K562 (cell line): ENCODE measurements around the gene MAP3K4. TPM values are rescaled to one million over a fixed set of nuclear protein-coding genes. Genes with fewer than 3 reads are reported as not detected.

Source experiments
- ATAC-seq: fragments of 200-7000 bp; cut with Tn5 transposase; 3 replicates; pipeline ENCODE4 v1.9.1; 2020; ENCODE audit warnings: moderate library complexity
- BruUV-seq: library from RNA; stranded (reverse); fragments of 400-500 nt; replicated peaks from 2 replicates; lab custom pipeline; 2021; lab: Mats Ljungman, UMichigan
- CTCF ChIA-PET: fragments of 300-600 bp; formaldehyde crosslinking; extraction: SDS; loops from one replicate; lab custom pipeline; 2021; ENCODE audit warnings: low intra/inter-chr PET ratio; lab: Yijun Ruan, JAX
- POLR2A ChIA-PET: fragments of 300-600, 350-650 bp; sonication (Branson Sonifier 250); formaldehyde crosslinking; extraction: SDS; loops from one replicate; lab custom pipeline; 2021; ENCODE audit warnings: antibody characterized with exemption, inconsistent platforms; lab: Yijun Ruan, JAX
- DNase-seq, 4 experiments: peaks; one replicate each; pipeline versions ENCODE4 v3.0.0 to v3.0.0-alpha.2; 2011 to 2018; ENCODE audit warnings: low spot score in 3 of 4, mixed read lengths in 3 of 4; ENCODE audit errors: extremely low read depth in 1 of 4
- FAIRE-seq: peaks from 2 replicates; lab custom pipeline; 2011; peaks lifted over from hg19 to GRCh38; lab: Jason Lieb, UNC
- H2AFZ ChIP-seq: 2 replicates; pipeline ENCODE4 v1.6.0; 2011; ENCODE audit warnings: low read depth, low read length, control low read depth, inconsistent platforms
- H3K27ac ChIP-seq: fragments of 200-600 bp; 3 replicates; pipeline ENCODE4 v1.8.0; 2011; ENCODE audit warnings: low read depth, mild to moderate bottlenecking, control low read depth, inconsistent platforms, low read length, moderate library complexity, mixed read lengths; ENCODE audit errors: extremely low read depth
- H3K27me3 ChIP-seq, 2 experiments: fragments of 300-600 bp in 1 of 2; 2 replicates in 1 of 2; 3 replicates in 1 of 2; pipeline versions ENCODE4 v1.6.0 to v1.8.0; 2011; ENCODE audit warnings: inconsistent platforms in 2 of 2, low read length in 2 of 2, mild to moderate bottlenecking in 1 of 2, mixed read lengths in 1 of 2, moderate library complexity in 1 of 2; ENCODE audit not compliant: control insufficient read depth in 2 of 2, insufficient read depth in 2 of 2
- H3K36me3 ChIP-seq: fragments of 300-600 bp; 3 replicates; pipeline ENCODE4 v1.8.0; 2011; ENCODE audit warnings: mild to moderate bottlenecking, low read length, inconsistent platforms; ENCODE audit not compliant: control insufficient read depth, insufficient read depth
- H3K4me1 ChIP-seq, 2 experiments: fragments of 200-600 bp in 1 of 2; replicated peaks in 1 of 2; 2 replicates in 1 of 2; 3 replicates in 1 of 2; pipeline versions ENCODE4 v1.5.1 to v1.8.0; 2011; ENCODE audit warnings: inconsistent platforms in 2 of 2, low read length in 2 of 2, mild to moderate bottlenecking in 1 of 2, mixed read lengths in 1 of 2, moderate library complexity in 1 of 2; ENCODE audit not compliant: control insufficient read depth in 2 of 2, insufficient read depth in 2 of 2
- H3K4me2 ChIP-seq: 2 replicates; pipeline ENCODE4 v1.6.1; 2011; ENCODE audit warnings: low read length, control low read depth, inconsistent platforms, mixed read lengths; ENCODE audit not compliant: insufficient read depth
- H3K4me3 ChIP-seq: fragments of 200-600 bp; sonication (generic), shearing (Covaris generic); 2 replicates; pipeline ENCODE4 v1.5.1; 2016; ENCODE audit warnings: control low read depth, inconsistent platforms
- H3K79me2 ChIP-seq: fragments of 200-600 bp; 3 replicates; pipeline ENCODE4 v1.8.0; 2011; ENCODE audit warnings: low read length, inconsistent platforms; ENCODE audit not compliant: control insufficient read depth, insufficient read depth
- H3K9ac ChIP-seq, 2 experiments: 2 replicates each; pipeline versions ENCODE4 v1.6.0 to v1.6.1; 2011; ENCODE audit warnings: low read depth in 2 of 2, low read length in 2 of 2, control low read depth in 1 of 2, inconsistent platforms in 1 of 2, mild to moderate bottlenecking in 1 of 2, mixed read lengths in 1 of 2; ENCODE audit not compliant: insufficient read depth in 1 of 2
- H3K9me1 ChIP-seq: one replicate; pipeline ENCODE4 v1.6.0; 2011; ENCODE audit warnings: inconsistent platforms, mild to moderate bottlenecking, low read length, moderate library complexity; ENCODE audit not compliant: control insufficient read depth, insufficient read depth
- H3K9me3 ChIP-seq: replicated peaks from 2 replicates; pipeline ENCODE4 v1.5.1; 2011; ENCODE audit warnings: low read depth, low read length, inconsistent platforms; ENCODE audit not compliant: control insufficient read depth, insufficient read depth
- H4K20me1 ChIP-seq: replicated peaks from 2 replicates; pipeline ENCODE4 v1.6.1; 2011; ENCODE audit warnings: low read length, inconsistent platforms, mixed read lengths; ENCODE audit not compliant: control insufficient read depth, insufficient read depth
- BCOR ChIP-seq: fragments of 450-650 bp; IDR thresholded peaks from 2 replicates; pipeline ENCODE4 v1.6.1; 2016
- HDAC2 ChIP-seq: fragments of 450-650 bp; IDR thresholded peaks from 2 replicates; pipeline ENCODE4 v1.6.1; 2016; ENCODE audit warnings: mild to moderate bottlenecking
- HDGF ChIP-seq: fragments of 450-650 bp; IDR thresholded peaks from 2 replicates; pipeline ENCODE4 v1.6.1; 2016
- KDM1A ChIP-seq, 2 experiments: fragments of 450-650 bp; IDR thresholded peaks; 2 replicates each; pipeline ENCODE4 v1.6.1; 2016; ENCODE audit warnings: mild to moderate bottlenecking in 2 of 2
- KLF6 ChIP-seq: fragments of 250-450 bp; sonication (Bioruptor Pico); IDR thresholded peaks from 2 replicates; pipeline ENCODE4 v1.4.0; 2020; ENCODE audit warnings: mild to moderate bottlenecking, moderate library complexity, borderline replicate concordance
- POLR2G ChIP-seq: fragments of 200-400 bp; formaldehyde crosslinking; IDR thresholded peaks from 2 replicates; pipeline ENCODE4 v1.6.1; 2017; ENCODE audit warnings: low read depth, mild to moderate bottlenecking, antibody characterized with exemption, low read length, moderate library complexity
- PTBP1 ChIP-seq: fragments of 200-400 bp; formaldehyde crosslinking; IDR thresholded peaks from 2 replicates; pipeline ENCODE4 v1.6.1; 2017; ENCODE audit warnings: low read depth, low read length
- PYGO2 ChIP-seq: fragments of 450-650 bp; IDR thresholded peaks from 2 replicates; pipeline ENCODE4 v1.6.1; 2016; ENCODE audit warnings: mild to moderate bottlenecking, missing genetic modification characterization, moderate library complexity, missing compliant biosample characterization
- RBM25 ChIP-seq: fragments of 200-400 bp; formaldehyde crosslinking; IDR thresholded peaks from 2 replicates; pipeline ENCODE4 v1.6.1; 2018; ENCODE audit warnings: low read length, low read depth, moderate library complexity; ENCODE audit not compliant: severe bottlenecking
- ZFP36 ChIP-seq: fragments of 150-350 bp; IDR thresholded peaks from 2 replicates; pipeline ENCODE4 v1.6.1; 2018; ENCODE audit warnings: low read length, low read depth; ENCODE audit not compliant: partially characterized antibody
- ZFPM2 ChIP-seq: fragments of 250-450 bp; sonication (Bioruptor Pico); IDR thresholded peaks from 2 replicates; pipeline ENCODE4 v1.5.1; 2022; ENCODE audit warnings: mild to moderate bottlenecking
- WGBS: fragments of 100-300 bp; shearing (Covaris generic); methylation state at CpG from one replicate; pipeline ENCODE4 v1.1.6; 2016; ENCODE audit warnings: low coverage, mixed read lengths; ENCODE audit not compliant: insufficient coverage; ENCODE audit errors: missing lambda C conversion rate; 5-methylcytosine and 5-hydroxymethylcytosine counted together
- in situ Hi-C: fragments of 300-500 bp; cut with MboI; formaldehyde crosslinking; loops from 4 replicates; pipeline ENCODE4 v1.15.0; 2018; ENCODE audit warnings: inconsistent platforms, mixed read lengths
- intact Hi-C: fragments of 100-400 bp; cut with micrococcal nuclease; formaldehyde crosslinking; loops from 2 replicates; pipeline ENCODE4 v1.14.2; 2022
- polyA plus RNA-seq, 8 experiments: library from polyadenylated mRNA; depleted of rRNA in 4 of 8; stranded (reverse) in 5 of 8; unstranded in 3 of 8; fragments of >200 nt; fragmentation: Nextera tagmentation in 2 of 8; fragmentation: Illumina TruSeq in 1 of 8; extraction: Ambion mirVana in 2 of 8; extraction: Trizol in 1 of 8; gene quantifications; 2 replicates each; pipeline versions ENCODE4 v1.2.1 to v1.2.3, GENCODE V29; 2011 to 2014; ENCODE audit warnings: inconsistent platforms in 1 of 8, missing spikeins in 1 of 8
- total RNA-seq, 7 experiments: library from RNA; depleted of rRNA in 6 of 7; stranded (reverse); fragments of >200 nt in 6 of 7; fragmentation: Illumina TruSeq in 2 of 7; extraction: Trizol in 2 of 7; gene quantifications; 2 replicates each; pipeline versions ENCODE4 v1.2.1 to v1.2.3, GENCODE V29; 2011 to 2021; ENCODE audit warnings: low replicate concordance in 1 of 7
- TF ChIP-seq, protein P1 (sequence below): sonication (generic); formaldehyde crosslinking; IDR thresholded peaks from 2 replicates; pipeline ENCODE4 v1.8.1; 2023; ENCODE audit warnings: mild to moderate bottlenecking, missing genetic modification reagents
- TF ChIP-seq, protein P2 (sequence below), 2 experiments: fragments of 450-650 bp in 1 of 2; sonication (generic) in 1 of 2; formaldehyde crosslinking; conservative IDR thresholded peaks; 2 replicates each; pipeline versions ENCODE4 v1.4.0 to v1.8.1; 2020 to 2022; ENCODE audit warnings: mild to moderate bottlenecking in 1 of 2, missing genetic modification reagents in 1 of 2

MAP3K4 gene
- total and polyA plus RNA-seq, 9 of the 15 experiments (the other 6 are each of a cell fraction or from before 2014, with no cell fraction given) = 21.0 to 77.2 (median 48.9) TPM

DNA sequence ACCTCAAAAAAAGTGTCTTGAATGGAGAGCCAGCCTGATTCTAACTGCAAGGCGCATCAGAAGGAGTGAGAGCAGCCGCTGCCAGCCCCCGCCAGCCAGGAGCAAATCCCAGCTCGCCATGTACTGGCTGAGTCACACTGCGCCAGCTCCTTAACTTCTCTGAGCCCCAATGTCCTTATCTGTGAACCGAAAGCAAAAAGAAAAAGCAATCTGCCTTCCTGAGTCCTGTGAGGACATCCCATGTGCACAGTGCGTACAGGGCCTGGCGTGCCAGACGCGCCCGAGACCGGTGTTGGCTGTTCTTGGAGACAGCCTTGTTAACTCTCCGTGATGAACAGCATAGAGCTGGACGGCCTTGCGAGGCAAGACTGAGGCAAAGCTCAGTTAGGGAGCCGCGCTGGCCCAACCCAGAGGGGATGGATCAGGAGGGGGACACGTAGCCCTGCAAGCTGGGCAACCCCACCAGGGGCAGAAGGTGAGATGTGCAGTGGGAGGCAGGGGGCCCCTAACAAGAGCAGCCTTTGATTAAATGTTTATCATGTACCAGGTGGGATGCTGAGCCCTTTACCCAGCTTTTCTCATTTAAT, 159.6 kb downstream of the MAP3K4 start:
- TF ChIP-seq ZFPM2 (CRISPR knock-in tag) (0 out of 2 replicates have a peak, but pooled peaks have one; percentile 37), HDAC2 (0 out of 2 replicates have a peak, but pooled peaks have one; percentile 29), PYGO2 (tag) (no peak), HDGF (peak; percentile 90), BCOR (peak; percentile 76), PTBP1 (no peak), KDM1A (IDR thresholded peaks at IDR 0.05) (peak; percentile 45 to 65; a peak in 3 of 4 replicates), KLF6 (no peak), POLR2G (0 out of 2 replicates have a peak, but pooled peaks have one; percentile 20), ZFP36 (peak; percentile 82), RBM25 (no peak)
- TF ChIP-seq, protein P1, sequence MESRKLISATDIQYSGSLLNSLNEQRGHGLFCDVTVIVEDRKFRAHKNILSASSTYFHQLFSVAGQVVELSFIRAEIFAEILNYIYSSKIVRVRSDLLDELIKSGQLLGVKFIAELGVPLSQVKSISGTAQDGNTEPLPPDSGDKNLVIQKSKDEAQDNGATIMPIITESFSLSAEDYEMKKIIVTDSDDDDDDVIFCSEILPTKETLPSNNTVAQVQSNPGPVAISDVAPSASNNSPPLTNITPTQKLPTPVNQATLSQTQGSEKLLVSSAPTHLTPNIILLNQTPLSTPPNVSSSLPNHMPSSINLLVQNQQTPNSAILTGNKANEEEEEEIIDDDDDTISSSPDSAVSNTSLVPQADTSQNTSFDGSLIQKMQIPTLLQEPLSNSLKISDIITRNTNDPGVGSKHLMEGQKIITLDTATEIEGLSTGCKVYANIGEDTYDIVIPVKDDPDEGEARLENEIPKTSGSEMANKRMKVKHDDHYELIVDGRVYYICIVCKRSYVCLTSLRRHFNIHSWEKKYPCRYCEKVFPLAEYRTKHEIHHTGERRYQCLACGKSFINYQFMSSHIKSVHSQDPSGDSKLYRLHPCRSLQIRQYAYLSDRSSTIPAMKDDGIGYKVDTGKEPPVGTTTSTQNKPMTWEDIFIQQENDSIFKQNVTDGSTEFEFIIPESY (CRISPR knock-in tag) = peak; percentile 97
- TF ChIP-seq, protein P2, sequence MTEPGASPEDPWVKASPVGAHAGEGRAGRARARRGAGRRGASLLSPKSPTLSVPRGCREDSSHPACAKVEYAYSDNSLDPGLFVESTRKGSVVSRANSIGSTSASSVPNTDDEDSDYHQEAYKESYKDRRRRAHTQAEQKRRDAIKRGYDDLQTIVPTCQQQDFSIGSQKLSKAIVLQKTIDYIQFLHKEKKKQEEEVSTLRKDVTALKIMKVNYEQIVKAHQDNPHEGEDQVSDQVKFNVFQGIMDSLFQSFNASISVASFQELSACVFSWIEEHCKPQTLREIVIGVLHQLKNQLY (CRISPR knock-in tag; conservative IDR thresholded peaks at IDR 0.05) = 0 out of 4 replicates have a peak, but pooled peaks of 1 of the 2 experiments have one; percentile 35
- DNase-seq = peak in 2 of 4 experiments; percentile 50 to 54
- H3K27ac ChIP-seq = no peak overlapping the region
- peak overlapping the region in 1 of 2 experiments; percentile 72; a peak in 2 of 4 replicates for H3K9ac ChIP-seq
- in situ Hi-C loops (no loop called here), intact Hi-C loops (loop anchor here (5.0 kb wide), 3 partner anchors 116 to 419 kb away; no protein-coding TSS in a partner anchor)
- peak; percentile 47 for ATAC-seq
- peaks cover 0 to 5% of the 10 kb centered on the region in 2 experiments; a peak in 1 of 5 replicates for H3K27me3 ChIP-seq
- H2AFZ ChIP-seq = no peak overlapping the region; the same call in 1 of the 2 replicates
- whole genome bisulfite sequencing = 48% methylated on average over 18 of the region's 18 CpGs
- FAIRE-seq = peak; percentile 56
- H3K79me2 ChIP-seq = no peaks in the 10 kb centered on the region
- no peaks in the 10 kb centered on the region for H3K9me3 ChIP-seq
- BruUV-seq = no TSS peak
- H3K36me3 ChIP-seq = no peaks in the 10 kb centered on the region; the same call in 2 of the 3 replicates
- H4K20me1 ChIP-seq = no peaks in the 10 kb centered on the region
- no peak overlapping the region for H3K4me3 ChIP-seq
- POLR2A ChIA-PET = interaction anchor here (1.0 to 1.6 kb wide), 6 partner anchors 10 to 18 kb away, joined by 4 to 10 read pairs (median 5); no protein-coding TSS in a partner anchor
- H3K4me1 ChIP-seq = peaks cover 12 to 40% of the 10 kb centered on the region in 2 experiments; a peak in 4 of 5 replicates
- CTCF ChIA-PET = no interaction called here
- peak overlapping the region; percentile 44 for H3K4me2 ChIP-seq
- no peaks in the 10 kb centered on the region for H3K9me1 ChIP-seq
